ENCODE results near the gene RACGAP1.

GRCh38 chr12:49950273-49951251 is 74.7 kb downstream of the RACGAP1 start, which contains the start of gene AQP2:
- TF ChIP-seq NFIC (IDR thresholded peaks at IDR 0.05; ENCODE audit: borderline replicate concordance) (no peak), REST (IDR thresholded peaks at IDR 0.05; ENCODE audit: low read depth, low read length) (no peak), MAX (IDR thresholded peaks at IDR 0.05; ENCODE audit: low read depth) (no peak), CTCF (IDR thresholded peaks at IDR 0.05) (no peak), EZH2phosphoT487 (IDR thresholded peaks at IDR 0.05; ENCODE audit: borderline replicate concordance, low read depth) (no peak), POLR2AphosphoS5 (IDR thresholded peaks at IDR 0.05; ENCODE audit: low read depth, low read length) (no peak), EP300 (IDR thresholded peaks at IDR 0.05; ENCODE audit: borderline replicate concordance in 1 of 2, low read depth in 1 of 2, low read length in 1 of 2) (no peak), RXRA (IDR thresholded peaks at IDR 0.05; ENCODE audit: borderline replicate concordance, low read depth) (no peak), RFX5 (IDR thresholded peaks at IDR 0.05; ENCODE audit: low read length) (no peak), GABPA (IDR thresholded peaks at IDR 0.05; ENCODE audit: low read depth) (no peak)
